CD4-positive, alpha-beta T cell treated with Interferon gamma for 1 hour (primary cell): ENCODE results near the gene FOXP1.

Source experiments
- DNase-seq: peaks from one replicate; pipeline ENCODE4 v3.0.0-alpha.2; 2020

Gene FOXP1

DNA sequence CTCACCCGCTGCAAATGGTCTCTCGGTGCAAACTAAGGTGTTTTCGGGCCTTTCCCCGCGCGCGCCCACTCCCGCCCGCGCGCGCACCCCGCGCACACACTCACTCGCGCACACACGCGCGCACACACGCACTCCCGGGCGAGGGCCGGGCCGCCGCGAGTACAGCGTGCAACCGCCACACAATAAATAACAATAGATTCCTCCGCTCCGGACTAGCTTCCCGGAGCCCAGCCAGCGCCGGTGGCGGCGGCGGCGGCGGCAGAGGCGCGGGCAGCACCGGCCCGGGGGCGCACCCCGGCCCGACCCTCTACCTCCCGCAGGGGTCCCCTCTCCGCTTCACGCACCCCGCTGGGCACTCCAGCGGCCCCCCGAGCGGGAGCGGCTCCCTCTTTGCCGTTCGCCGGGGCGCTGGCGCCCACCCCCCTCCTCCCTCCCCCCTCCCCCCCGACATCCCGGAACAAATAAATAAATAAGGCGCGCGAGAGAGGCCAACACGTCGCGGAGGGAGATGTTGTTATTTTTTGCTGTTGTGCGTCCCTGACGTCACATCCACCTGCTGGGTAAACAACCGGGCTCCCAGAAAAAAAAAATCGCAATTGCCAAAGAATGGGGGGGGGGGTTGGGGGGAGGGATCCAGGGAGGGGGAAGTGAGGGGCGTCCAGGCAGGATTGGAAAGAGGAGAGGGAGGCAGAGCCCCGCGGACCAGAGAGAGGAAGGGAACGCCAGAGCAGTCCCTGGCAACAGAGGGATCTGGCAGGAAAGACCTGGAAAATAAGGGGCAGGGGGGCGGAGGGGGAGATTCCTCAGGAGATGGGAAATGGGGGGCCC is at the start of gene FOXP1:
TSS of gene FOXP1 (minus strand) at position 163 of the 828 bp plus-strand sequence. CDS start 385,347 bp downstream, outside the sequence.
- peak; percentile 79 for DNase-seq

DNA sequence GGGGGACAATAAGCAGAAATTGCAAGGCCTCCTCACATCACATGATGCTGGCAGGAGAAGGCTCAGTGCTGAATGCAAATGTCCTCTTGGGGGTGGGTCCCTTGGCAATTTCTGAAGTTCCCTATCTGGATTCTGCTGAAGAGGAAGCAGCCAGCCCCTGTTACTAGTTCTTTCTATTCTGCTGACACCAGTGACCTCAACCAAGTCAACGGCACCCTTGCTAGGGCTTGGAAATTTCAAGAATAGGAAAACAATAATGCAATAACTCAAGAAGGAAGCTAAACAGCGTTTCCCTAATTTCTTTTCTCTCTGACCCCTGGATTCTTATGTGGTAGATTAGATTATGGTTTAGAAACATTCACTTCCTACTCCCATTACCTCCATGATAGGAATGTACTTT is 46.2 kb upstream of the FOXP1 start:
- peak; percentile 40 for DNase-seq

DNA sequence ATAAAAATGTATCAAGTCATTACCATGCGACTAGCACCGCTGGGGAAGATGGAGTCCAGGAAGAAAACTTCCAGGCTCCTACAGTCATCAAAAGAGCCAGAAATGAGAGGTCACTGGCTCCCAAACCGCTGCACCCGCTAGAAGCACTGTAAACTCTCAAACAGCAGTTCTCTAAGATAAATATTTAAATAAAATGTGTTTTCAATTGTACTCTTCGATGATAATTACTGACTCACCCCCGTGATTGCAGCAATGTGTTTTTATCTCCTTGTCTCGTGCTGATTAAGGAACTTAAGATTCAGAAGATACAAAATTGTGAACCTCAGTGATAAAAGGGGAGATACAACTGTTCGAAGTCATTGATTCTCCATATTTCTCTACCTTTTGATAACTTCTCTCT is 45.8 kb upstream of the FOXP1 start:
- DNase-seq: no peak

DNA sequence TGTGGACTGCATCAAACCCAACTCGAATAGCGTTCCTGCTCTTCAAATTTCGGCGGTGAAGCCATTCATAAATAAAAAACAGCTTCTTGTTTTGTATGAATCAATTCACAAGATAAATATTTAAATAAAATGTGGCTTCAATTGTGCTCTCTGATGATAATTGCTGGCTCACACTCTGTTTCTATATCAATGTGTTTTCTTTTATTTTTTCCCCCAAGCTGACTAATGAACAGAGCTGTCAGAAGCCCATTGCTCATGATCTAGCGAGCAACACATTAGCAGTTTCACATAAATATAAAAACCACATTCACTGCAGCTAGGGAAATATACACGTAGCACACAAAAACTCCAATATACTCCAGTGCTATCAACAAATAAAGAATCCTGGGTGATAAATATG is 45.0 kb upstream of the FOXP1 start:
- DNase-seq: no peak

DNA sequence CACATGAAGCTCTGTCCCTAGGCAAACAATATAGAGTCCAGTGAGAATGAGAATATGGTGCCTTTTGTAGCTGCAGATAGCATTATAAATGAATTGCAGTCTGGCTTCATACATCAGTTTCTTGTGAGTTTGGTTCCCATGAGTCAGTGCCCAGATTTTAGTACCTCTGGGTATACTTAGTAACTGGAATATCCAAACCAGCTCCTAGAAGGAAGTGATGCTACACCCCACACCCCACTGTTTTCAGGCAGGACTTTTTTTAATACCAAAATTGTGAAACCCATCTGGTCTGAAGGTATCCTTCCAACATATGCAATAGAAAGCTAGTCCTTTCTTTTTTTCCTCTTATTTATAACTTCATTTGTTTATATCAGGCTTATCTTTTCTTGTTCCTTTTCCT is 42.1 kb upstream of the FOXP1 start:
- no peak for DNase-seq

DNA sequence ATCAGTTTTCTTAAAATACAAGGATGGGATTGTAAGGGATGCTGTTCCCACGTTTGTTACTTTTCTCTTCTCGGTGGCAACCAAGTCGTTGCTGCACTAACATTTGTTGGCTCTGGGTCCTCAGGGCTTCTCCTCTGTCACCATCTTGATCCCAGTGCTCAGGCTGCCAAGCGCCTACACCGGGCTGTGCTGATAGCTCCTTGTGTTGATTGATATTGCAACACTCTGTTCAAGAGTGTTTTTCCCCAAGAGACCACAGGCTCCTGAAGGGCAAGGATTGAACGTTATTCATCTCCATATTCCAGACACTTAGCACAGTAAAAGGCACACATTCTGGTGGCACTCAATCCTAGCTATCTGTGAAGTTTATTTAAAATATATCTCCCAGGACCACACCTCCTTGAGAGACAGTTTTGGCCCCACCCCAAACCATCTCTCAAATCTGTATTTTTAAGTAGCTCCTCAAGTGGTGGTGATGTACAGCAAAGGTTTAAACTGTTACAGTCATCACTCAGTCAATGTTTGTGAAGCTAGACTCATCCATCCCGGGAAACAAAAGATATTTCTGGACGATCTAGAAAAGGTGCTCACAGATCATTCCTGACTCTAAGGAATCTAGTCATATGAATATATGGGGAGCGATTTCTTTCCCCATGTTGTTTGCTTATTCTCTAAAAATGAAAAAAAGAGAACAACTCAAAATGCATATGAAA is 38.5 kb upstream of the FOXP1 start:
- DNase-seq: no peak

DNA sequence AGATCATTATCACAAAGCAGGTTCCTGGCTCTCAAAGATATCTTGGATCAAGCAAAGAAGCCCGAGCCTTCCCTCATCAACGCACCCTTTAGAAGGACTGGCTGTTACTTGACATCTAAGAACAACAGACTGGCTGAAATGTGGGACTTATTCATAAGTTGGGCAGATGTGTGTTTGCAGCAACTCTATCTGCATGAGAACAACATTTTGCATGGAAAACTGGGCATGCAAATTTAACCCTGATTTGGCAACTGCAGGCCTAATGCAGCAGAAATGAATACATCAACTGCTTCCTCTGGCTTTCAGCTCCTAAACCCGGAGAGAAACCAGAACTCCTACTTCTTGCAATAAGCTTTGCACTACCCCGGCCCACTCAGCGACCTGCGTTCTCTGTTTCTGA is 35.0 kb upstream of the FOXP1 start:
- no peak for DNase-seq

DNA sequence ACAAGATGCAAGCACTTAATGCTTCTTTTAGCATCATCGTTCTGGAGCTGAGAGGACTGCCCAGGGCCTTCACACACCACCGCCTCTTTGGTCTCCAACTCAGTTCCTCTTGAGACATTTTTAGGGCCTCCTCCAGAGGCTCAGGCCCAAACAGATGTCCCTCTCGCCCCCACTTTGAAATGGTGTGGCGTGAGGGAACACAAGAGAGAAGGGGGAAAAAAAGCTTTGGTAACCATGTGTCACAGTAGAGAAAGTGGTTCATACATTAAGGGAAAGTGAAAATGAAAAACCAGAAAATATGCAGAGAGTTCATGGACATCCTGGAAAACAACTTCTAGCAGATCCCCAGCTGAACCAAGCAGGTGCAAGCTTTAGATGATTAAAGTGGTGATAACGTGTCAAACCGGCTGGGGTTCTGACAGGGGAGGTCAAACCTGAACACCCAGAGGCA is 33.1 kb upstream of the FOXP1 start:
- no peak for DNase-seq

DNA sequence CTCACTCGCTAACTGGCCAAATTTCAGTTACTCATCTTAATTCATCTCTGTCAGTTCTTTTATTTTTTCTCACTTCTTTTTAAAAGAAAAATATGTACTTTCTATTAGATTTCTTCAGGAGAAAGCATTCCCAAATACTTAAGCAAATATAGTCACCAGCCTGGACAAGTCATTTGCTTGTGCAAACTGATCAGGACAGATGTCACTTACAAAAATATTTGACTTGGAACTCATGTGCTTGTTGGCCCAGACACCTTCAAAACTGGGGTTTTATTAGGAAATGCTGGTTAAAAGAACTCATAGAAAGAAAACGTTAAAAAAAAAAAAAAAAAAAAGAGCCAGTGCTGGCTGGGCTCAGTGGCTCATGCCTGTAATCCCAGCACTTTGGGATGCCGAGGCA is 31.3 kb upstream of the FOXP1 start:
- no peak for DNase-seq

DNA sequence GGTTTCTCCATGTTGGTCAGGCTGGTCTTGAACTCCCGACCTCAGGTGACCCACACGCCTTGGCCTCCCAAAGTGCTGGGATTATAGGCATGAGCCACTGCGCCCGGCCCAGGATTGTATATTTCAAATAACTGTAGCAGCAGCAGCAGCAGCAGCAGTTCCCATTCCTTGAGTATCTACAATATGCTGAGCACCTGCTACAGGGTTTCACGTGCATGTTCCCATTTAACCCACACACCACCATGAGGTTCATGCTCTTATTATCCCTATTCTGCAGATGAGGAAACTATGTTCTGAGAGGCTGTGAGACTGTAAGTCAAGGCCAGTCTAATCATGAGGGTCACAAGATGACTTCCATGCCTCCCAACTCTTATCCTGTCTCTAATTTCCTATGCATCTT is 30.9 kb upstream of the FOXP1 start:
- no peak for DNase-seq

DNA sequence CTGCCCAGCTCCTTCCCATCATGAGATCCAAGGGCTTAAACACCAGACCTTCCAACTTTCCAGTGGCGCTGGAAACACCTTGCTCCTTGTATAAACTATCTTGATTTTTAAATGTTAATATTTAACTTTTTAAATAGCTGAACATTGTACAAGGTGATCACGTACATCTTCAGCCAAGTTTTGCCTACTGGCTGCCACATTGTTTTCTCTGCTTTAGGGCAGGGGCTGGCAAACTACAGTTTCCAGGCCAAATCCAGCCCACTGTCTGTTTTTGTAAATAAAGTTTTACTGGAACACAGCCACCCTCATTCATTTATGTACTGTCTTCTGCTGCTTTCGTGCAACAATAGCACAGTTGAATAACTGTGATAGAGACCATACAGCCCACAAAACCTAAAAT is 27.6 kb upstream of the FOXP1 start:
- DNase-seq: no peak

DNA sequence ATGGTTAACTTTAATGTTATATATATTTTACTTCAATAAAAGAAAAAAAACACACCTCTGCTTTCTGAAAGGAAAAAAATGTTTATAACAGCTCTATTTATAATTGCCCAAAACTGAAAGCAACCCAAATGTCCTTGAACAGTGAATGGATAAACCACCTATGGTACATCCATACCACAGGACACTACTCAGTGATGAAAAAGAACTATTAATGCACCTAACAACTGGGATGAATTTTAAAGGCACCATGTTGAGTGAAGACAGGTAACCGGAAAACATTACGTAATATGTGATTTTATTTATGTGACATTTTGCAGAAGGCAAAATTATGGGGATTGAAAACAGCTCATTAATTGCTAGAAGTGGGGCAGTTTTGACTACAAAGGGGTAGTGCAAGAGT is 23.8 kb upstream of the FOXP1 start:
- DNase-seq: no peak

DNA sequence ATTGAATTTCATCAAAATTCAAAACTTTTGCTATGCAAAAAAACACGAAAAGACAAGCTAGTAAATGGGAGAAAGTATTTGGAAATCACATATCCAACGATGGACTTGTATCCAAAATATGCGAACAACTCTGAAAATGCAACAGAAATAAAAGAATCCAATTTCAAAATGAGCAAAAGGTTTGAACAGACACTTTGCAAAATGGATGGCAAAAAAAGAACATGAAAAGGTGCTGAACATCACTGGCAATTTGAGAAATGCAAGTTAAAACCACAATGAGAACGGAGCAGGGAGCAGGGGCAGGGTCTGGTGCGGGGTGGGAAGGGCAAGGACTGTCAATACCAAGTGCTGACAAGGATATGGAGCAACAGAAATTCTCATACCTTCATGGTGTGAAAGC is 23.1 kb upstream of the FOXP1 start:
- DNase-seq: no peak

DNA sequence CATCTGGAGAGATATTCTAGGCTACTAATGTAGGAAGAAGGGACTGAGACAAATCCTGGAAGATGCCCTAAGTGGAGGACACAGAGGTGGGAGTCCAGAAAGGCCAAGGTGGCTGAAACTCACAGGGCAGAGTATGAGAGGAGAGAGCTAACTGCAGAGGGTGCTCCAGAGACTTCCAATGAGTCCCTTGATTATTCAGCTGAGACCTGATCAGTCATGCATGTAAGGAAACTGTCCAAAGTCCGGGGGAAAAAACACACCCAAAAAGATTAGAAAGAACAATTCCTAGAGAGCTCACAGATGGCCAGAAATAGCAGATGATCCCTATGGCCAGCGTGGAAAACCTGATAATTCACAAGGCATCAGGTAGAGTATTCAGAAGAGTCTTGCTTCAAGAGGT is 18.7 kb upstream of the FOXP1 start:
- no peak for DNase-seq

DNA sequence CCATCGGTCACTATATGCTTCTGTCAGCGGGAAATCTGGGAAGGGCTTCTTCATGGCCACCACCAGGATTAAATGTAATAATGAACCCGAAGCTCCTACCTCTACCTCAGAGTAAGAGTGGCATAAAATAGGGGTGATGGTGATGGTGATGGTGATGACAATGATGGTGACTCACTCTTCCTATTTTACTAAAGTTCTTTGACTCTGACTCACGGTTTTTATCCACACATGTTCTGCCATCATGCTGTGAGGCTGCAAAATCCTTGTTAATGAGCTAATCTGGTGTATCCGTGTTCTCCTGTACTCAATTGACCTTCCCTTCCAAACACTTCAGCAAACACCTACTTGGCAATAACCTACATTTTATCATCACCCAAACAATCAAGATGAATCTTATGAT is 18.3 kb upstream of the FOXP1 start:
- no peak for DNase-seq

DNA sequence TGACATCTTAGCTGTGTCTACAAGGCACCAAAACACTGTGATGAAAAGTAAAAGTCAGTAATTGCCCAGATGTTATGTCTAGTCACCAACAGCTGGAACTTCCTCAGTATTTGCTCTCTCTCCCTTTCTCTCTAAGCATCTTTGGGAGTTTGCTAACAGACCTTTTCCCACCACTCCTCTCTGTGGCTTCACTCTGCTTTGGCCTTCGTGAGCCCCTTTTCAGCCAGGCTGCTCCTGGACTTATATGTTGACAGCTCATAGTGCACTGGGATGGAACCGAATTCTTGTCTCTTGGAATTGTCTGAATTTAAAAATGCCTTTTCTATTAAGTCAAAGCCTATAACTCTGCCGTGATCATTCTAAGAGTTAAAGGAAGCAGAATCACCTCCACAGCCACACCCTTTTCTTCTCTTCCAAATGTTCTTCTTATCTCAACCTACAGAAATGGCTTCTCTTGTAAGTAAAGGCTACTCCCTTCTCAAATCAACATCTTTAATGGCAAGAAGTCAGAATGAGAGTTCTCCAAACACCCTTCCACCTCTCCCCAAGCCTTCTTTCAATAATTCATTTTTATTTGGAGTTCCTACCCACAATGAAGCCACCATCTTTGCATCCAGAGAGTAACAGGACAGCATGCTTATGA is 17.2 kb upstream of the FOXP1 start:
- no peak for DNase-seq

DNA sequence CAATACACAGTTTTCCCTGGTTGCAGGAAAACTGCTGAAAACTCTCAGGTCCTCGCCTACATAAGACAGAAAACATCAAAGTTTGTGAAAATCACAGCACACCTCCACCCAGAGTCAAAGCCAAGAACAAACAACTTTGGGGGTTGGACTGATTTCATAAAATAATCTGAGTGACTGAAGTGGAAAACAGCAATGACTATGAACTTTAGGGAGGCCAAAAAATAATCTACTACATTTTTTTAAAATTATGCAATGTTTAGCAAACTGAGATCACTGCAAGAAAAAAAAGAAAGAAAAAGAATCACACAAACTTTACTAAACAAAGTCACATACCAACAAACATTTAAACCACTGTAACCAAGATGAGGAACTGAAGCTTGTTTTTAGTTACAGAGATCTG is 15.9 kb upstream of the FOXP1 start:
- DNase-seq: no peak

DNA sequence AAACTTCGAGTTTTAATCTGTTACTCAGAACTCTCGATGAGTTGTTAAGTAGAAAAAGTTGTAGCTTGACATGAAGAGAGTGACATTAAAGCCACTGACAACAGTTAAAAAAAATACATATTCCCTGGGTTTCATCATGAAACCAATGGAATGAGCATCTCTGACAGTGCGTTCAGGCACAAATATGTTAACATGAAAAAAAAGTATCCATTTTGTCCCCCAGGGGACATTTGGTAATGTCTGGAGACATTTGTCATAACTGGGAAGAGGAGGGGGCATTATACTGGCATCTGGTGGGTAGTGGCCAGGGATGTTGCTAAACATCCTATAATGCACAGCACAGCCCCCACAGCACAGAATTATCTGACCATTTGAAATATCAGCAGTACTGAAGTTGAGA is 14.8 kb upstream of the FOXP1 start:
- no peak for DNase-seq

DNA sequence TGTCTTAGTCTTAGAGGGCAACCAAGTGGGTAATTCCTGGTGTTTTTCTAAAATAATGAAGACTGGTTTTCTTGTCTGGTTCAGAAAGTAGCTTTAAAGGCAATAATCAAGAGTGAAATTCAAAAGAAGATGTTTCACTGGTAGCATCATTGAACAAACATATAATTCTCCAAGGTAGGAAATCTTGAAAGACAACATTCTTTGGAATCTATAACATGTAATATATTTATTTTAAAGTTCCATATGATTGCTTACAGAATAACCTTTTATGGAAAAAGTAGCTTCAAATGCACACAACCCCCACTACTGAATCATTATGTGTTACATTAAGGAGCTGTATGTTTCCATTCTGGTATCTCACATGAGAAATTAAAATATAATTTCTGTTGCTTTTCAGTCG is 13.8 kb upstream of the FOXP1 start:
- no peak for DNase-seq

DNA sequence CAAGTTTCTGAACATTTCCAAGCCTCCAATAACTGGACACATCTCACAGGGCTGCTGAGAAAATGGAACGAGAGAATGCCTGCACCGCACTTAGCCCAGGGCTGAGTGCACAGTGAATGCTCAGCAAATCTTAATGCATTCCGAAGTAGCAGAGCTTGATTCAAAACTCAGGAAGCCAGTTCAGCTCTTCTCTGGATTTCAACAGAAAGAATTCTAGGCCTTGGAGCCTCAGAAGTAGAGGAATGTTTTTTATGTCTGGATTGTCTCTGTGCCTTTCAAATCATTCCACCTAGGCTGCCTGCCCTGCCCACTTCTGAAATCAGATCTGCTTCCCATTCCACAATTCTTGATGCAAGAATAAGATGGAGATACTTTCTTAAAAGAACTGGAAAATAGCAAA is 9.6 kb upstream of the FOXP1 start:
- no peak for DNase-seq

DNA sequence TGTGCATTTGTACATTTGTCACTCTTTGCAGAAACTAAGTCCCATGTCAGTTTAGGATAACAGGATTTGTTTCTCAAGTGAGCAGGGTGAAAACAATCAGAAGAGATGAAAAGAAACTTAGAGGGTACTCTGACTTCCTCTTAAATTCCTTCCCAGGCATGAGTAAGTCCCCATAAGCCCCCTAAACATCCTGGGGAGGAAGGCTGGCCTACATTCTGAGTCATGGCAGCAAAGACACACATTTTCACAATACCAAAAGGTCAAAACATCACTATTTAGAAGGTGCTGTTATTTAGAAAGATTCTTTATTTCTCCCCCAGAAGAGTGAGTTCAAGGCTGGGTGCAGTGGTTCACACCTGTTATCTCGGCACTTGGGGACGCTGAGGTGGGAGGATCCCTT is 7.6 kb upstream of the FOXP1 start:
- no peak for DNase-seq

DNA sequence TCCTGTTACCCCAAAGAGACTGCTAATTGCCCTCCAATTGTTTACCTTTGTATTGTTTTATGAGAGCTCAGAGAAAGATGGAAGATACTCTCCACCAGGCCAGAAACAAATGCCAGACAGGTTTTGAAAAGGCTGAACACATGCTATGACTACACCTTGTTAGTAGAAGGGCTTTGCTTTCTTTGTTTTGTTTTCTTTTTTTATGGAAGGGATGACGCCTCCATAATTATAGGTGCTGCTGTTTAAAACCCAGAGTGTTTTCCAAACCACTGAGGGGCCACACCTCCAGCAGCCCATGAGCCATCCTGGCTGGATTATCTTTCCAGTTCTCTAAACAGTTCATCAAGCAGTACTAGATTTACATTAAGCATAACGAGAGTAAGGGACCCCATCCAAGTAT is 5.6 kb upstream of the FOXP1 start:
- no peak for DNase-seq

DNA sequence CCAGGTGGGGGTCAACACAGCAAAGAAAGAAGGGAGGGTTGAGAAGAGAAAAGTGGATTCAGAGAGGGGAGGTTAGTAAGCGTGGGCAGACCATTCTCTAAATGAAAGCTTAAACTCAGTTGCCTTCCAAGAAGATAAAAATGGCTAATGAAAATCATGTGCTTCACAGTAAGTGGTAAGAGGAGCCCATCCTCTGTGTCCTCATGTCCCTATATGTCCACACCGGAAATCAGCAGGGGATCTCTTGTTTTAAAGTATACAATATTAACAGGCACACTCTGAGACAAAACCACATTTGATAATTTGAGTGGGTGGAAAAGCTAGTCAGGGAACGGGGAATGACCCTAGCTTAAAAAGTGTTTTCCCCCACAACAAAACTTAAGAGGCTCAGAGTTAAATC is 4.4 kb upstream of the FOXP1 start:
- DNase-seq: no peak

DNA sequence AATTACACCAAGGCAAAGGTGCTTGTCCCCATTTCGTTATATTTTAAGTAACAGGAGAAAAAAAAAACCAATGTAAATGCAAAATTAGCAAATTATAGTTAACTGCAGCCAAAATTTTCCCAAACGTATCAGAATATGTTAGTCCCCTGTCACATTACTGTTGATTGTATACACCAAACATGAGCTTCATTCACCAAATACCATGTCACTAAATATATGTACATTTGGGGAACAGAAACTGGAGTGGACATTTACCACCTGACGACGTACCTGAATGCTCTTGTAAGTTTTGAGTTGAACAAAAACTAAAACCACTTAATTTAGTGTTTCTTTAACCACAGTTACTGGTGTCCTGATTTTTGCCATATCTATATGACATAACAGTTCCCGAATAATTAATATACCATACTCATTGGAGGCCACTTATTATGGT is 3.3 kb upstream of the FOXP1 start:
- no peak for DNase-seq
